Measurements from ENCODE around the gene IRF7. TPM values are rescaled to one million over a fixed set of nuclear protein-coding genes. Genes with fewer than 3 reads are reported as not detected.

IRF7 gene
- total and polyA plus RNA-seq, 2 experiments from 2014 or later, result 5.1 to 11.8 TPM

DNA sequence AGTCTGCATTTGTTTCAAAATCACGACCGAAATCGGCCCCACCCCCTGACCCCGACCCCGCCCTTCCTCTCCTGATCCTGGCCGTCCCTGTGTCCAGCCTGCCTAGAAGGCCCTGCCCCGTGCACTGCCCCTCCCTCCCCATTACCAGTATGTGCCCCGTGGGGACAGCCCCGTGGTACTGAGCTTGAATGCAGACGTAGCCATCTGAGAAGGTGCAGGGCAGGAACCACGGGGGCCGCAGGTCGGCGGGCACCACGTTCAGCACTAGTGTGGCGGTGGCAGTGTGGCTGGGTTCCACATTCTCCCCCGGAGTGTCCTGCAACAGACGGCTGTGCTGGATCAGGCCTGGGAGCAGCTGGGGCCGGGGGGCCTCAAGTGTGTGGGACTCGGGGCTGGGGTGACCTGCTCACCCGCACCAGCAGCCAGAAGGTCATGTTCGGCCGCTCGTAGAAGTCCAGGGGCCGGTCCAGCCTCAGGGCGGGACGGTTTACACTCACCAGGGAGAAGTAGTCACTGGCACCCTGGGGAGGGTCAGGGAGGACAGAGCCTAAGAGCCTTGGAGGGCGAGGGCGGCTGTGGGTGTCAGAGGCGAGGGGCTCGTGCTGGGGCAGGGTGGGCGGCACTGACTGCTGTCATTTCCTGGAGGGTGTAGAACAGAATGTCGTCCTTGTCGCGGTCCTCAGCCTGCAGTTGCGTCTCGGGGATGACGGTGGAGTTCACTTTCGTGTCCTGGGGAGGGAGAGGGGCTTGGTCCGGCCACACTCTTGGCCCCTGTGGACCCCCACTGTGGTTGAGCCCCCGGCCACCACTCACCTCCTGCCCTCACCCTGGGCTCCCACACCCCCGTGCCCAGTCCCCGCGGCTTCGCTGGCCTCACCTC is 5.4 kb upstream of the IRF7 start:
- H3K27ac ChIP-seq, result no peak overlapping the region
- H3K4me1 ChIP-seq (ENCODE audit: insufficient read depth), result no peaks in the 10 kb centered on the region
- H4K20me1 ChIP-seq (ENCODE audit: insufficient read depth), result no peaks in the 10 kb centered on the region
- no peaks in the 10 kb centered on the region for H3K9me2 ChIP-seq (ENCODE audit: insufficient read depth)
- no peaks in the 10 kb centered on the region for H3K27me3 ChIP-seq (replicated peaks; ENCODE audit: insufficient read depth)
- no peaks in the 10 kb centered on the region for H3K9me3 ChIP-seq (ENCODE audit: low read depth)
- no peak overlapping the region for H3K4me3 ChIP-seq
- WGBS, 2 experiments (ENCODE audit: low coverage in 1 of 2, low lambda C conversion rate in 2 of 2, missing lambda C conversion rate in 2 of 2), result 70 to 71% methylated on average over 21 to 44 of the region's 45 CpGs
- H3K4me2 ChIP-seq (ENCODE audit: unreplicated experiment), result no peak overlapping the region
- H3K79me2 ChIP-seq (ENCODE audit: insufficient read depth), result no peaks in the 10 kb centered on the region
- H3K36me3 ChIP-seq (ENCODE audit: low read depth), result no peaks in the 10 kb centered on the region
- H3K9ac ChIP-seq, result no peak overlapping the region
- DNase-seq, result no peak
- TF ChIP-seq EZH2phosphoT487 (IDR thresholded peaks at IDR 0.05; ENCODE audit: insufficient read depth, low read depth), result no peak
- no peak for TF ChIP-seq EZH2 (IDR thresholded peaks at IDR 0.05; ENCODE audit: insufficient read depth, poor library complexity, severe bottlenecking)
- no peaks in the 10 kb centered on the region for H3F3A ChIP-seq (ENCODE audit: insufficient read depth)
- no peak overlapping the region for H2AFZ ChIP-seq
- in situ Hi-C loops (cut with MboI), result no loop called here

DNA sequence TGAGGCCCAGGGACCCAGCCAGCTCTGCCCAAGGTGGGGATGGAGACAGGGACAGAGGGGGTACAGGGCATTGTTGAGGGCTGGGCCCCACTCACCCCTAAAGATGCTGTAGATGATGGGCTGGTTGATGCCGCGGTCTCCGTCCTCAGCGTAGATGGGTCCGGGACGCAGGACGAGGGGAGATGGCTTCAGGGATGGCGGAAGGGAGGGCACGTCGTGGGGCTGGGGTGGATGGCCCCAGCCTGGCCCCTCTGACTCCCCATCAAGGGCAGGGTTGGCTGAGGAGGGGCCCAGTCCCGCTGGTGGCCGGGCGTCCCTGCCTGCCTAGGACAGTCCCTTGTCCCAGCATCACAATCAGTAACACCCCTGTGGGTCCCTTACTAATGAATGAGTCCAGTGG is 4.5 kb upstream of the IRF7 start:
- TF ChIP-seq EZH2phosphoT487 (IDR thresholded peaks at IDR 0.05; ENCODE audit: insufficient read depth, low read depth) (no peak), EZH2 (IDR thresholded peaks at IDR 0.05; ENCODE audit: insufficient read depth, poor library complexity, severe bottlenecking) (no peak)
- WGBS, 2 experiments (ENCODE audit: low coverage in 1 of 2, low lambda C conversion rate in 2 of 2, missing lambda C conversion rate in 2 of 2), result 93 to 94% methylated on average over 11 to 13 of the region's 13 CpGs
- Histone ChIP-seq H3K9ac (no peak overlapping the region), H3K79me2 (ENCODE audit: insufficient read depth) (no peaks in the 10 kb centered on the region), H3K27me3 (replicated peaks; ENCODE audit: insufficient read depth) (no peaks in the 10 kb centered on the region), H3K4me3 (no peak overlapping the region), H3K27ac (no peak overlapping the region), H3K36me3 (ENCODE audit: low read depth) (no peaks in the 10 kb centered on the region), H3K9me2 (ENCODE audit: insufficient read depth) (no peaks in the 10 kb centered on the region), H3K4me1 (ENCODE audit: insufficient read depth) (no peaks in the 10 kb centered on the region), H3K4me2 (ENCODE audit: unreplicated experiment) (no peak overlapping the region), H2AFZ (no peak overlapping the region), H3F3A (ENCODE audit: insufficient read depth) (no peaks in the 10 kb centered on the region), H3K9me3 (ENCODE audit: low read depth) (no peaks in the 10 kb centered on the region), H4K20me1 (ENCODE audit: insufficient read depth) (no peaks in the 10 kb centered on the region)
- in situ Hi-C loops (cut with MboI), result no loop called here
- DNase-seq, result no peak

DNA sequence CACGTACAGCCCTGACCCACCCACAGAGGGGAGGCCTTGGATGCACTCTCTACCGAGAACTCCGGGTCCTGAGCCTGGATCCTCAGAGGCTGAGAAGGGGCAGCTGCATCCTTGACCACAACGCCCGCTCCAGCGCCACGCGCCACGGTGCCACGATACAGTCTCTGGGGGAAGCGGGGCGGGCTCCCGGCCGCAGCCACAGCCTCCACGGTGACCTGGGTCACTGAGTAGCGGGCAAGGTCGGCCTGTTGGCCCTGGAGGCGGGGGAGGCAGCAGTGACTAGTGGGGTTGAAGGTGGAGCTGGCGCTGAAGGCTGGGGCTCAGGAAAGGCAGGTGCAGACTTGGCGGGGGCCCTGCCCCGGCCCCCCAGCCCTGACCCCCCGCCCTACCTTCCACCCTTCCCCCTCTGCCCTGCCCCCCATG is 3.9 kb upstream of the IRF7 start:
- H3K79me2 ChIP-seq (ENCODE audit: insufficient read depth), result no peaks in the 10 kb centered on the region
- no peaks in the 10 kb centered on the region for H3K36me3 ChIP-seq (ENCODE audit: low read depth)
- H2AFZ ChIP-seq, result no peak overlapping the region
- H3K4me2 ChIP-seq (ENCODE audit: unreplicated experiment), result no peak overlapping the region
- no peaks in the 10 kb centered on the region for H3K9me2 ChIP-seq (ENCODE audit: insufficient read depth)
- H3K27ac ChIP-seq, result no peak overlapping the region
- TF ChIP-seq EZH2phosphoT487 (IDR thresholded peaks at IDR 0.05; ENCODE audit: insufficient read depth, low read depth) (no peak), EZH2 (IDR thresholded peaks at IDR 0.05; ENCODE audit: insufficient read depth, poor library complexity, severe bottlenecking) (no peak)
- DNase-seq, result no peak
- WGBS, 2 experiments (ENCODE audit: low coverage in 1 of 2, low lambda C conversion rate in 2 of 2, missing lambda C conversion rate in 2 of 2), result 91 to 95% methylated on average over 21 to 22 of the region's 22 CpGs
- no peak overlapping the region for H3K9ac ChIP-seq
- no peaks in the 10 kb centered on the region for H3F3A ChIP-seq (ENCODE audit: insufficient read depth)
- no peak overlapping the region for H3K4me3 ChIP-seq
- H3K27me3 ChIP-seq (replicated peaks; ENCODE audit: insufficient read depth), result no peaks in the 10 kb centered on the region
- in situ Hi-C loops (cut with MboI), result no loop called here
- H3K9me3 ChIP-seq (ENCODE audit: low read depth), result no peaks in the 10 kb centered on the region
- no peaks in the 10 kb centered on the region for H4K20me1 ChIP-seq (ENCODE audit: insufficient read depth)
- H3K4me1 ChIP-seq (ENCODE audit: insufficient read depth), result no peaks in the 10 kb centered on the region

DNA sequence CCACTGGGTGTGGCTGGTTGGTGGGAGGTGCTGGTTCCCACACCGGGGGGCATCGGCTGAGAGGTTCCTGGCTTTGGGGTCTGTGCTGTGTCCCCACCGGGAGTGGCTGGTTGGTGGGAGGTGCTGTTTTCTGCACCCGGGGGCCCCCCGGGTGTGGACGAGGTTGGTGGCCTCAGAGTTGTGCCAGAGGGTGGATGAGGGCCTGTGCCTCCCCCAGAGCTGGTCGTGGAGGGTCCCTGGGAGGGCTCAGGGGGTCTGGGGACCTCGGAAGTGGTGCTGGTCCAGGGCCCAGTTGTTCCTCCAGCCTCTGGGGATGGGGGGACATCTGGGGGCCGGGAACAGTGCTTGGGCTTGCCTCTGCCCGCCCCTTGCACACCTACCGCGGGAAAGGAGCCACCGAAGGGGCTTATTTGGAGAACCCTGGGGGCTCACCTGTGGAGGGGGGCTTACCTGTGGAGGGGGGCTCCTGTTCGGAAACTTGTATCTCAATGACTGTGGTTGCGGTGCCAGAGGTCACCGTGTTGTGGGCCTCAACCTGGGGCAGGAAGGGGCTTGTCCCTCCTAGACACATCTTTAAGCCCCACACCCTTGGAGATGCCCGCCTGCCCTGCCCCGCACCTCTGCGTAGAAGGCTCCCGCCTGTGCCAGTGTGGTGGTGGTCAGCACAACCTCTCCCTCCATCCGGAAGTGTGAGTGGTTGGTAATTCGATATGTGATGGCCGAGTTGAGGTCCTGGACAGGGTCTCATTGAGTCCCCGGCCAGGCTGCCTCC is 3.3 kb upstream of the IRF7 start:
- Histone ChIP-seq H3K9ac (no peak overlapping the region), H3K4me3 (no peak overlapping the region), H3K9me2 (ENCODE audit: insufficient read depth) (no peaks in the 10 kb centered on the region), H3F3A (ENCODE audit: insufficient read depth) (no peaks in the 10 kb centered on the region), H3K9me3 (ENCODE audit: low read depth) (no peaks in the 10 kb centered on the region), H3K79me2 (ENCODE audit: insufficient read depth) (no peaks in the 10 kb centered on the region), H3K4me1 (ENCODE audit: insufficient read depth) (no peaks in the 10 kb centered on the region), H3K36me3 (ENCODE audit: low read depth) (no peaks in the 10 kb centered on the region), H3K27ac (no peak overlapping the region), H2AFZ (no peak overlapping the region), H4K20me1 (ENCODE audit: insufficient read depth) (no peaks in the 10 kb centered on the region), H3K4me2 (ENCODE audit: unreplicated experiment) (no peak overlapping the region), H3K27me3 (replicated peaks; ENCODE audit: insufficient read depth) (no peaks in the 10 kb centered on the region)
- 88 to 92% methylated on average over 16 to 24 of the region's 24 CpGs for WGBS, 2 experiments (ENCODE audit: low coverage in 1 of 2, low lambda C conversion rate in 2 of 2, missing lambda C conversion rate in 2 of 2)
- TF ChIP-seq EZH2 (IDR thresholded peaks at IDR 0.05; ENCODE audit: insufficient read depth, poor library complexity, severe bottlenecking) (no peak), EZH2phosphoT487 (IDR thresholded peaks at IDR 0.05; ENCODE audit: insufficient read depth, low read depth) (no peak)
- no peak for DNase-seq
- in situ Hi-C loops (cut with MboI), result no loop called here

All from GM23248 (cell line).